Measurements from ENCODE around the gene GNB1L. TPM values are rescaled to one million over a fixed set of nuclear protein-coding genes. Genes with fewer than 3 reads are reported as not detected.

The GNB1L gene
- total RNA-seq, 1 donor from 2014 or later, result 2.9 TPM

DNA sequence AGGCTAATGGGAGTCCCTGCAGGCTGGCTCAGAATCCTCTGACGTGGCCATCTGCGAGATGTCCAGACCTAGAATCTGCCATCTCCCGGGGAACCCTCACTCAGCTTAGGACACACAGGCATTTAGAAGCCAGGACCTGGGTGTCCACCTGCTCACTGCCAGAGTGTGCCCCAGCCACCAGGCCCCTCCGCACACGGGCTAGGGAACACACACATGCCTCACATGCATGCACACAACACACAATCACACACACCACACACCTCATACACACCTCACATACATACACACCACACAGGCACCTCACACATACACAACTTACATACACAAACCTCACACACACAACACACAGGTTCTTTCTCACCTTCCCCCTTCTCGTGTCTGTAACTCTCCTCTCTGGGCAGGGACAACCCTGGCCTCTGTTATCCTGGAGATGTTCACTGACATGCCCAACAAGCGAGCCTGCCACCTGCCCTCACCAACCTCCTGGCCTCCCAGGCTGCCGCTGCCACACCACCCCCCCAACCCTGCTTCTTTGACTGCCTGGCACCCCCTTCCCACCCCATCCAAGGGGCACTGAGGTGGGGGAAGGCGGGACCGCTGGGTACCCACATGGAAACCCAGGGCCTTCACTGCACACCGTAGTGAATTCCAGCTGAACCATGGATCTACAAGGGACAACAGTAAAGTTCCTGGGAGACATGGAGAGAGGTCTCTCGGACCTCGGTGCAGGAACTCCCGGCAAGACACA lies 38.1 kb downstream of the GNB1L start:
- FAIRE-seq, result no peak
- no peak for DNase-seq (ENCODE audit: low spot score in 2 of 2)

DNA sequence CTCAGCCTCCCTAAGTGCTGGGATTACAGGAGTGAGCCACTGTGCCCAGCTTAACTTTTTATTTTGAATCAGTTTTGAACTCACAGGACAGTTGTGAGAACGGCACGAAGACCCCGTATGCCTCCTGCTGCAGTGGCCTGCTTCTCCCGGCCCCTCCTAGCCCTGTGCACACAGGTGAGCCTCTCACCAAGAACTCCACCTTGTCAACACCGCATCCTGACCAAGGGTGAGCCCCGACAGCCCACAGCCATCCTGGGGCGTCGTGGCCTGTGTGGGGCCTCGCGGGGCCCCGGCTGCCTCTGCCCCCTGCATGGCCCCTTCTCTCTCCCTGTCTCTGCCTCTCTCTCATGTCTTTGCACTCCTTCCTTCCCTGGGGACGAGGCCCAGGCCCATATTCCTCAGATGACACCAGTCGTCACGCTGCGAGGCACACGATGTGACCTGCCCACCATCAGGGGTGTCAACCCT lies 38.8 kb downstream of the GNB1L start:
- FAIRE-seq (no peak), DNase-seq (ENCODE audit: low spot score in 2 of 2) (no peak)

DNA sequence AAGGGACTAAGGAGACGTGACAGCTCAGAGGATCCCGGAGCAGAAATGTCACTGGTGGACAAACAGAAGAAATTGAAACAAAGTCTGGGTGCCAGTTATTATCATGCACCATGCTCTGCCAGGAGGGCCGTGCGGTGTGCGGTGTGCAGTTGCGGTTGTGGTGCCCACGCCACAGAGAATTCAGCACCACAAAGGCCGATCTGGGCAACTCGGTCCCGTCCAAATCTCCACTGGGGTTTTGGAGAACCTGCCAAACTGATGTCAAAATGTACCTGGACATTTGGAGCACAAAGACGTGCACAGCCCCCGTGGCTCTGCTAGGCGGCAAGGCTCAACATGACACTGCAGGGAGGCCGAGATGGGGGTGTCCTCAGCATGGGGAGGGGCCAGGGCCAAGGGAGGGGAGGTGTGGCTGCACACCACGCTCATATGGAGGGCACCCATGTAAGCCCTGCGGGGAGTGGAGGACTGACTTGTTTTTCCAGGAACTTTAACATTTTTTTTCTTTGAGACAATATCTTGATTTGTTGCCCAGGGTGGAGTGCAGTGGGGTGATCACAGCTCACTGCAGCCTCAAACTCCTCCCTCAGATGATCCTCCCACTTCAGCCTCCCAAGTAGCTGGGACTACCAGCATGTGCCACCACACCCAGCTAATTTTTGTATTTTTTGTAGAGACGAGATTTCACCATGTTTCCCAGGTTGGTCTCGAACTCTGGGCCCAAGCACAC lies 39.4 kb downstream of the GNB1L start:
- DNase-seq (ENCODE audit: low spot score in 2 of 2), result no peak
- no peak for FAIRE-seq

DNA sequence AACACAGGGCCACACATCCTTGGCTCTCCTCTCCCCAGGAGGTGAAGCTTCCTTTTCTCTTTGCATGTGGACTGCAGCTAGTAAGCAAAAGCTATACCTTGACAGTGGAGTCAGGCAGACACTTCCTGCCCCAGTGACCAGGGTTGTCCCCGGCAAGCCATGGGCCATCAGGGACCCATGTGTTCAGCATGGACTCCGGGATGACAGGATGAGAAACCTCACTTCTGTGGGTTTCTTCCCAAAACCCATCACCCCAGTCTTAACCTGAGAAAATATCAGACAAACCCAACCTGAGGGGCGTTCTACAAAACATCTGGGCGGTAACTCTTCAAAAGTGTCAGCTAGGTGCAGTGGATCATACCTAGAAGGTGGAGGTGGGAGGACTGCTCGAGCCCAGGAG lies 40.2 kb downstream of the GNB1L start:
- no peak for FAIRE-seq

DNA sequence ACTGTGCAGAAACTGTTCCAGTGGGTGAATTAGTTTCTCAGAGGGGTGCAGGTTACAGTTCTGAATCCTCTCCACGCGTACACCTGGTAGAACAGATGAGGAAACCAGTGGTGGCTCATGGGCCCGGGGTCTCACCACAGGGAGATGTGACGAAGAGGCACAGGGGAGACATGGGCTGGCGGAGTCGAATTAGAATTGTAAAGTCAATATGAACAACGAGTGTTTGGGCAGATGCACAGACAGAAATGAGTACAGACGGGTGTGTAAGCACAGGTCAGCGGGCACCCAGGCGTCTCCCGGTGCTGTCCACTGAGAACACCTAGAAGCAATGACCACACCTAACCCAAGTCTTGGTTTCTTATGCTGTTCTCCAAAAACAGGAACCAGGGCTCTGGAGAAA lies 41.8 kb downstream of the GNB1L start:
- FAIRE-seq (no peak), DNase-seq (ENCODE audit: low spot score in 2 of 2) (no peak)

More for the DNA sequence above, 40.2 kb downstream of the GNB1L start:
- DNase-seq (ENCODE audit: low spot score in 2 of 2), result no peak

DNA sequence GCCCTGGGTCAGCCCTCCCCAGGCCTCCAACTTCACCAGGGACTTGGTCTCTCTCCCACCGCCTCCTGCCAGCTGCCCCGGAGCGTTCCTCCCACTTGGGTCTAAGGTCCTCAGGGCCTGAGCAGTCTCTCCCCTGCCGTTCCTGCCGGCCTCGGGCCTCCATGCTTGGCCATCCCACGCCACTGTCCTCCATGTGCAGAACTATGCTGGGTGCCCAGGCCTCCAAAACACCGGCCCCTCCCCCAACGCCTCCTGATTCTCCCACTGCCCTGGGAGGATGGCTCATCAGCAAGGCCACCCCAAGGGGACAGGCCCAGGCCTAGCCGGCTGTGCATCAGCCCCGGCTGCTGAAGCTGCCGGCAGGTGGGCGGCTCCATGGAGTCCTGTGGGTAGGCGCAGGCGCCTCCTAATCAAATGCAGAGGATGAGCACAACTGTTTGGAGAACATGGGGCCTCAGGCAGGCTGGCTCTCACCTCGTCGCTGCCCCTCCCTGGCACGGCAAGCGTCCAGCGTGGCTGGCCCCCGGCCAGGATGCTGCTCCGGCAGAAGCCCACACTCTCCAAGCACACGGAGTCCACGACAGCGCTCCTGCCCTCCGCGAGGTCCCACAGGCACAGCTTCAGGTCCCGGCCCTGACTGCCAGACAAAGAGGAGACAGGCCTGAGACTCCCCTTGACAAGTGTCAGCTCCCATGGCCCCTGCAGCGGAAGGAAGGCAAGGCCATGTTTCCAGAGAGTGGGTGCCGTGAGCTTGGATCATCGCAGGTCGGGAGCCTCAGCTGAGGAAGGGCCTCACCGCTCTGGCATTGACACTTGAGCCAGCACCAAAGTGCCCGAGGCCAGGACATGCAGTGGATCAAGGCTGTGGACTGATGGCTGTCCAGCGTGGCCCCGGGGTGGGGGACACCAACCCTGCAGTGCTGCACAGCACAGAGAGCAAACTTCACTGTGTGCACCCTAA lies 42.6 kb downstream of the GNB1L start:
- no peak for FAIRE-seq
- DNase-seq (ENCODE audit: low spot score in 2 of 2), result peak in 1 of 2 donors; percentile 50

DNA sequence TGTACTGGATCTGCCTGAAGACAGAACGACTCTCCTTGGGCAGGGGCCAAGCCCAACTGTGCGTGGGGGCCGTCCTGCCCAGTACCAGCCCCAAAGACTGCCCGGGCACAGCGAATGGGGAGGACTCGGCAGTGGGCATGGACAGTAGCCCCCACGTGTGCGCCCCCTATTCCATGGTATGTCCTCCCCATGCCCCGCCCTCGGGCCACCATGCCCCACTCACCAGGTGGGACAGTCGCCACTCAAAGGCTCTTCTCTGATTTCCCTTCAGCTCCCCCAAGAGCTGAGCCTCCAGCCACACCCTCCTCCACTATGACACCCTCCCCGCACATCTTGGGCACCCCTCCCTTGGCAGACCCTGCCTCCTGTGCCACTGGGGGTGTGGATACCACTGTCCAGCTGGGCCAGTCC lies 43.5 kb downstream of the GNB1L start:
- no peak for FAIRE-seq
- DNase-seq (ENCODE audit: low spot score in 2 of 2), result no peak

DNA sequence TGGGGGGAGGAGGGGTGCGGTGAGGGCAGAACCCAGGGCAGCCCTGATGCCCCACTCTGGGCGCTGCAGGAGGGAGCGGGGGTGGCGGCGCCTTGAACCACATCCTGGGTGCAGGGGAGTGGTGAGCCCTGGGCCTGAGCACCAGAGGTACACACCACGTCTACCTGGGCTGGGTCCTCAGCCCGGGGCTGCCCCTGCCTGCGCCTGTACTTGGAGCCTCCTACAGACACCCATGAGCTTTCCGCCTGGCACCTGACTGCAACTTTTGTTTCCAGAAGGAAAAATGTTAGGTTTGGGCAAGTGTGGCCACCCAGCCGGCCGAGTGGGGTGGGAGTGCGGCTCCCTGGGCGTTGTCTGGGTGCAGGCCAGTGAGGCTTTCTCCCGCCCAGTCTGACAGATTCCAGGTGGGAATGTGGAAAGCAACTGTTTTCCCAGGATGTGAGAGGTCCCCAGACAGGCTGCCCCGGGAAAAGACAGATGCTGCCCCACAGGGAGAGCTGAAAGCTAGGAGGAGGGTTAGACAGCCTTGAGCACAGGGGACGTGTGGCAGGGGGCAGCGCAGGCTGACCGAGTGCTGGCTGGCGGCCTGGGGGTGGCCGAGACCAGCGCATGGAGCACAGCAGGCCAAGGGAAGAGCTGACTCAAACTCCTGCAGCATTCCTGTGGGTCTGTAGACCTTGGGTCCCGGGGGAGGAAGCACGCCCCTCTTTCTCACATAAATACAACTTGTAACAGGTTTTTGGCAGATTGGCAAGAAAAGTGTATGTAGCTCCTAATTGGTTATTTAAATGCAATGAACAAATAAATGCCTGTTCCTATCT lies 44.1 kb downstream of the GNB1L start:
- FAIRE-seq, result no peak
- no peak for DNase-seq (ENCODE audit: low spot score in 2 of 2)

DNA sequence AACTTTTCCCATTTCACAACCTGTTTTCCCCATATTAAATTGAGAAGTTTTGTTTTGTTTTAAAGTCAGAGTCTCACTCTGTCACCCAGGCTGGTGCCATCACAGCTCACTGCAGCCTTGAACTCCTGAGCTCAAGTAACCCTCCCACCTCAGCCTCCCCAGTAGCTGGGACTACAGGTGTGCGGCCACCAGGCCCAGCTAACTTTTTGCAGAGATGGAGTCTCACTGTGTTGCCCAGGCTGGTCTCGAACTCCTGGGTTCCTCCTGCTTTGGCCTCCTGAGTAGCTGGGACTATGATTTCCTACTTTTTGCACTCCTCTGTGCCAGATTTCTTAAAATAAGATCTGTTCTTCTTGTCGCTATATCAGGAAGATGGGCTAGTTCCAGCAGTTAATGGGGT lies 44.9 kb downstream of the GNB1L start:
- no peak for FAIRE-seq
- DNase-seq (ENCODE audit: low spot score in 2 of 2), result no peak

DNA sequence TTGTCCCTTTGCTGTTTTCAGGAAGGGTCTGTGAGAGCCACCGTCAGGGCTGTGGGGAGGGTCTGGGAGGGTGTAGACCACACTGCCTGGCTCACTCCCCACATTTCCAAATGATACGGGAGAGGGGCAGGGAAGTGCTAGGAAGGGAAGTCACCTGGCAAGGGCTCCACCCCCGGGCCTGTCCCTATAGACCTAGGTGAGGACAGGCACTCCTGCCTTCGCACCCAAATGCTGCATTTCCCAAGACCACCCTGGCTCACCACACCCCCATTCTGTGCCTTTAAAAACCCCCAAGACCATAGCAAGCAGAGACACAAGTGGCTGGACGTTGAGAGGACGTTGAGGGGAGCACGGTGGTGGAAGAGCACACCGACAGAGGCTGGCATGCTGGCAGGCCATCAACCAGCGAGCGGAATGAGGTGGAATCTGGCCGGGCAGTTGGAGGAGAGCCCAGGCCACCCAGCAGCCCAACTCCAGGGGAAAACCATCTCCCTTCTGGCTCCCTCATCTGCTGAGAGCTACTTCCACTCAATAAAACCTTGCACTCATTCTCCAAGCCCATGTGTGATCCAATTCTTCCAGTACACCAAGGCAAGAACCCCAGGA lies 45.7 kb downstream of the GNB1L start:
- FAIRE-seq (no peak), DNase-seq (ENCODE audit: low spot score in 2 of 2) (no peak)

DNA sequence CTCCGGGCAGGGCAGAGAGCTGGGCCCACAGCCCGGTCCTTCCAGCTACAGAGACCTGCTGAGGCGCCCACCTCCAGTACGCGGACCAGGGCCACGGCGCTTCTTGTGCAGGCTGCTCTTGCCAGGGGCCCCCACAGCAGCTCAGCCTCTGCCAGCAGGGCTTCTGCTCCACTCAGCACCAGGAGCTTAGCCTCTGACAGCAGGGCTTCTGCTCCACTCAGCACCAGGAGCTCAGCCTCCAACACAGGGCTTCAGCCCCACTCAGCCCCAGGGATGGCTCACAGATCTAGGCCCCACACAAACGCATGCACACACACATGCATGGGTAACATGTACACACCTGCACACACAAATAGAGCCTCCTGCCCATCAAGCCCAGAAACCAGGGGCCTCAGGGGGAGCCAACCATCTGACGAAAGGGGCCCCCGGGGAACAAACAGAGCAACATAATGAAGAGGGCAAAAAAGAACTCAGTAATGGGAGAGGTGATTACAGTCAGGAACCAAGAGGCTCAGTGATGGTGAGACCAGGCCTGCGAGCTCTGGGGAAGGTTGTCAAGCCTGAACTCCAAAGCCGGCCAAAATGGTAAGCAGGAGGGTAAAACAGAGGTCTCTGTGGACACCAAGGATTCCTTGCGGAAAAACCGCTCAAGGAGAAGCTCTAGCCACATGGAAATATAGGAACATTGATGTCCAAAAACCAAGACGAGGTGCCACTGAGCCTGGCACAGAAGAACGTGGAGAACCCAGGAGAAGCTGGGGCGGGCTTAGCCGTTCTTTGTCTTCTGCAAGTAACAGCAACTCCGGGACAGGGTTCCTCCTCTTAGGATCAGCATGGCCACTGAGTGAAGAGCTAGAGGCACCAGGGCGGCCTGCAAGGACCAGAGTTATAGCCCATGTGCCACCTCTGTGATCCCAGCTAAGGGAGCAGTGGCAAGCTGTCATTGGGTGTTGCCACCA lies 46.5 kb downstream of the GNB1L start:
- DNase-seq (ENCODE audit: low spot score in 2 of 2) (no peak), FAIRE-seq (no peak)

DNA sequence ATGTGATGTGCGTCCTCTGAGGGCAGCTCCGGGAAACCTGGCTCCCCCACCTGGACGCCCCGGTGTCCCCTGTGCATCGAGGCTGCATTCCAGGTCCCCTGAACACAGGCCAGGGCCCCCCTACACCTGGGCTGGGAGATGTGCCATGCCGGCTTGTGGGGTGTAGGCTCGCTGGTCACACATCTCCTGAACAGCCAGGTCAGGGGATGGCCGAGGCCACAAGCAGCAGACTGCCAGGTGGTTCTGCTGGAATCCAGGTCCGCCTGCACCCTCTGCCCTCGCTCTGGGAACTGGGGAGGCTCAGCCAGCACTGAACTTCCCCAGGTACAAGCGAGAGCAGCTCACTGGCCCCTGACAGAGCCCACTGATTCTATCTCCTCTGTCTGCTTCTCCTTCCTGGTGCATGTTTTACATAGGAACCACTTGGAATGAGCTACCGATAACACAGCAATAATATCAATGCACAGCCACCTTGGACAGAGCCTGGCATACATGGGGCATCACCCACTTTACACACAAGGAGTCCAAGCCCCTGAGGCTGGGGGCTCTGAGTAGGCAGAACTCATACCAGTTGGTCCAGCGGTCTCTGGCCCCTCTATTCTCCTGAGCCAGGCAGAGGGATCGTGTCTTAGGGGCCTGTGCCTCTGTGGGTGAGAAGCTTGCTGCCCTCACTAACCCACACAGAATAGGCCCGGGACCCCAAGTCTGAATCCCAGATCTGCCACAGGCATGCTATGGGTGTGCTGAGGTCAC lies 47.3 kb downstream of the GNB1L start:
- FAIRE-seq, result no peak
- DNase-seq (ENCODE audit: low spot score in 2 of 2), result no peak

DNA sequence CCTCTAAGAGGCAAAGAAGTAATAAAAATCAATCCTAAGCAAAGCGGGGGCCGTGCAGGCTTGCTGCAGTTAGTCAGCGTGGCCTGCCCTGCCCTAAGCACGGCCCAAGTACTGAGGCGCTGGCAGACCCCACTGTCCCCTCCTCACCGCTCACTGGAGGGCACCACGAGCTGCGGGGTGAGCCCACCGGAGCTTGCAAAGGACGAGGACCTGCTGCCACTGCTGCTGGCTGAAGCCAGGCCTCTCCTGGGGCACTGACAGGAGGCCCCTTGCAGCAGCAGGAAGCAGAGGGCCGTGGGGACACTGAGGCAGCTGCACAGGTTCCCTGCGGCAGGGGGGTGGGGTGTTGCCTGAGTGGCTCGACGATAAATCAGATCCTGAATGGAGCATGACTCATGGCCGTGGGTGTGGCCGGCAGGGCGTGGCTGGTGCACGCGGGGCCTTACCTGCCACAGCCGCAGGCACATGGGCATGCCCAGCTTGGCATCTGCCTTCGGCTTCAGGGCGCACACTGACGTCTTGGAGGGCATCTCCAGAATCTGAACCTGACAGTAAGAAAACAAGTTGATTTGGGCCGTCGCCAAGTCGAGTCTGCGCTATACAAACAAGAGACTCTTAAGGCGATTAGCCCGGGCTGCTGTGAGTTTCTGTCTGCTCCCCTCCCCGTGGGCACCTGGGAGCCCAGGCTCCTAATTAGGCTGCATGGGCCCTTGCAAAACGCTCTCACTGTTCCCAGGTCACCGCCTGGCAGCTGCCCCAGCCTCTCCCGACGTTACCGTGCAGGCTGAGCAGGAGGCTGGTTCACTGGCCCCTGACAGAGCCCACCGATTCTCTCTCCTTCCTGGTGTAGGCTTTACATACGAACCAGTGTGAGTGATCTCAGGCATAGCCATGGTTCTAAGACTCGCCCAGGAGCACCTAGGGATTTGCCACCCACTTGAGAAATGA lies 48.2 kb downstream of the GNB1L start:
- FAIRE-seq (no peak), DNase-seq (ENCODE audit: low spot score in 2 of 2) (no peak)

DNA sequence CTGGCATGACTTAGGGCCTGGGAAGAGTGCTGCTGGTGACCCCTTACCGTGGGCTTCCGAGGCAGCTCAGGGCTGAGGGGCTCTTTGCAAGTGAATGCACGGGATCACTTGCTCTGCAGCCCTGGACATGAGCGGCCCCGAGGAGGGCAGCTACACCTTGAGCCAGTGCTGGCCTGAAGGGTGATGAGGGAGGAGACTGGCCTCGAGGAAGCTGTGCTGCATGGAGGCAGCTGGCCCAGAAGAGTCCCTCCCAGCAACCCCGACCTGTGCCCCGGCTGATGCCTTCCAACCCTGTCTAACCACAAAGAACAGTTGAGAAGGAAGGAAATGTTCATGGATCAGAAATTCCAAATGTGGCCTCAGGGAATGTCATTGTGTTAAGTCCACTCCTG lies 48.9 kb downstream of the GNB1L start:
- no peak for FAIRE-seq

DNA sequence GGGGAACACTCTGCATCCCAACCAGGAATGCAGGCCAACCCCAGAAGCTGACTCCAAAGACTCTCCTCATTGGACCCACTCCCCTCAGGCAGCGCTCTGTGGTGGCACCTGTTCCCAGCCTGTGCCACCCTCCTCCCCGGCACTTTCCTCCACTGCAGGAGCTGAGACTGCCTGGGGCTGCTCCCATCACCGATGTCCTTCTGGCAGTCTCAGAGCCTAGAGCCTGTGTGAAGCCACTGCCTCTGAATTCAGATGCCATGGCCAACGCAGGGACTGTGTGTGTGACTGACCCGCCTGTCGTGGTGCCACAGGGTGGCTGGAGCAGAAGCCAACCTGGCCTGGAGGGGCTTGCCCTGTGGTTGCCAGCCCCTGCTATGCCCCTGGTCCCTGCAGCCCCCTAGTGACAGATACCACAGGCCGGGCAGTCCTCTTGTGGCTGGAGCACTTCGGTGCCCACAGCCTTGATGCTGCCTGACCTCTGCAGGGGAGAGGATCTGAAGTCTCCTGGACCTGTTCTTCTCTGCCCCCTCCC lies 50.9 kb downstream of the GNB1L start:
- FAIRE-seq, result no peak
- DNase-seq (ENCODE audit: low spot score in 2 of 2), result no peak

More for the DNA sequence above, 48.9 kb downstream of the GNB1L start:
- DNase-seq (ENCODE audit: low spot score in 2 of 2), result no peak

Measured in frontal cortex (tissue), 4 donors.